ENCODE measurements around the gene ARPP21.
A peak's percentile ranks its signal among the peaks of the same experiment; 100 is the strongest.

ARPP21 gene

GRCh38 chr3:35641920-35642527 lies 2.7 kb downstream of the ARPP21 start:
- DNase-seq: no peak

- no peak for DNase-seq
Observed at GRCh38 chr3:35643495-35643894, 4.2 kb downstream of the ARPP21 start.

- no peak for DNase-seq
Observed at GRCh38 chr3:35644451-35644850, 5.1 kb downstream of the ARPP21 start.

- no peak for DNase-seq
Observed at GRCh38 chr3:35645189-35645588, 5.9 kb downstream of the ARPP21 start.

GRCh38 chr3:35646081-35646480 lies 6.8 kb downstream of the ARPP21 start:
- no peak for DNase-seq

- no peak for DNase-seq
Observed at GRCh38 chr3:35647461-35647860, 8.1 kb downstream of the ARPP21 start.

GRCh38 chr3:35648347-35648746 lies 9.0 kb downstream of the ARPP21 start:
- DNase-seq: no peak

GRCh38 chr3:35649405-35649804 lies 10.1 kb downstream of the ARPP21 start:
- no peak for DNase-seq

- no peak for DNase-seq
Observed at GRCh38 chr3:35651426-35651825, 12.1 kb downstream of the ARPP21 start.

- no peak for DNase-seq
Observed at GRCh38 chr3:35651851-35652250, 12.5 kb downstream of the ARPP21 start.

- no peak for DNase-seq
Observed at GRCh38 chr3:35653347-35653746, 14.0 kb downstream of the ARPP21 start.

GRCh38 chr3:35654476-35654875 lies 15.2 kb downstream of the ARPP21 start:
- DNase-seq: no peak

GRCh38 chr3:35658686-35659085 lies 19.4 kb downstream of the ARPP21 start:
- DNase-seq: no peak

GRCh38 chr3:35659768-35660167 lies 20.4 kb downstream of the ARPP21 start:
- no peak for DNase-seq

- no peak for DNase-seq
Observed at GRCh38 chr3:35663471-35663870, 24.1 kb downstream of the ARPP21 start.

GRCh38 chr3:35664460-35664919 lies 25.2 kb downstream of the ARPP21 start:
- DNase-seq: peak; percentile 39

- no peak for DNase-seq
Observed at GRCh38 chr3:35665390-35666055, 26.2 kb downstream of the ARPP21 start.

- DNase-seq: no peak
Observed at GRCh38 chr3:35666888-35667287, 27.6 kb downstream of the ARPP21 start.

GRCh38 chr3:35670408-35670965 lies 31.2 kb downstream of the ARPP21 start:
- no peak for DNase-seq

- no peak for DNase-seq
Observed at GRCh38 chr3:35671483-35671882, 32.2 kb downstream of the ARPP21 start.

GRCh38 chr3:35673017-35673416 lies 33.7 kb downstream of the ARPP21 start:
- DNase-seq: no peak

GRCh38 chr3:35674451-35675109 lies 35.3 kb downstream of the ARPP21 start:
- DNase-seq: no peak

- no peak for DNase-seq
Observed at GRCh38 chr3:35675206-35675605, 35.9 kb downstream of the ARPP21 start.

GRCh38 chr3:35675621-35676020 lies 36.3 kb downstream of the ARPP21 start:
- DNase-seq: no peak

All from NCI-H1417 treated with DMSO at 0.1 percent for 48 hours (cell line).